HG03095 (cell line): ENCODE results near the gene LCTL.
"Not testable (repeated sequence)": the region's sequence is repeated elsewhere in the genome, so short reads cannot be mapped to it uniquely, and the experiment has no call there.

Experiments
- ATAC-seq: cut with Tn5 transposase; IDR thresholded peaks from one replicate; pipeline ENCODE4 v1.9.1; 2021; ENCODE audit warnings: moderate library complexity; ENCODE audit not compliant: unreplicated experiment

LCTL gene

GRCh38 chr15:66503780-66504562 lies 61.8 kb downstream of the LCTL start:
- no peak for ATAC-seq

DNA sequence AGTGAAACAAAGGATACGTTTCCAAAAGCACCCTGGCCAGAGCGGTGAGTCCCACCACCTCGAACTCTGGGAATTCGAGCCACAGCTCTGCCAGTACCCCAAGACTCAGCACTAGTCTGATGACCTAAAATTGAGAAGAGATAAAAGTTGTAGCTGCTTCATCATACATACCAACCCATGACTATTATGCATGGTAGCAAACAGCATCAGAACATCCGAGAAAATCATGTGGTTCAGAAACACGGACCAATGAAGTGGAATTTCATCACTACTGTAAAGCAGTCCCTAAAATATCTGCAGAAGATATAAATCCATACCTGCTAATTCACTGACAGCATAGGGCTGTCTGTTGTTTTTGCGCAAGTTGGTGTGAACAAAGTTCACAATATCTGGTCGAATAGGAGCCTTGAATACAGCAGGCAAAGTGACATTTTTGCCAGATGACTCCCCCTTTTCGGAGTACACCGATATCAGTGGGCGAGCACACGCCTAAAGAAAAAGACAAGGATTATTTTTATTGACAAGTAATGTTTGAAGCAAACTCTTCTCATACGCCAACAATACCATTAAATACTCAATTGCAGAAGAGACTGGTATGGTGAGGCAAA lies 62.7 kb downstream of the LCTL start:
- not testable (repeated sequence) for ATAC-seq

GRCh38 chr15:66502491-66502890 lies 63.3 kb downstream of the LCTL start:
- no peak for ATAC-seq

GRCh38 chr15:66500346-66500745 lies 65.5 kb downstream of the LCTL start:
- ATAC-seq: not testable (repeated sequence)

- ATAC-seq: no peak
Observed at GRCh38 chr15:66498501-66499386, 67.1 kb downstream of the LCTL start.
